HG02981 (cell line): Measurements from ENCODE around the gene BBLN.
"Not testable (repeated sequence)": the region's sequence is repeated elsewhere in the genome, so short reads cannot be mapped to it uniquely, and the experiment has no call there.

ENCODE experiments used
- ATAC-seq: cut with Tn5 transposase; IDR thresholded peaks from one replicate; pipeline ENCODE4 v1.9.1; 2021; ENCODE audit warnings: mild to moderate bottlenecking, moderate library complexity; ENCODE audit not compliant: unreplicated experiment

The BBLN gene

GRCh38 chr9:128159784-128160602 is at the start of gene BBLN:
TSS of gene BBLN (plus strand) at chr9:128160265. CDS start at chr9:128160408, 143 bp downstream.
- ATAC-seq, result peak; percentile 72

GRCh38 chr9:128111726-128112125 is 48.3 kb upstream of the BBLN start:
- not testable (repeated sequence) for ATAC-seq

GRCh38 chr9:128113526-128114325 is 46.3 kb upstream of the BBLN start:
- no peak for ATAC-seq

- ATAC-seq, result no peak
Measured at GRCh38 chr9:128114326-128115186, 45.5 kb upstream of the BBLN start.

- no peak for ATAC-seq
Measured at GRCh38 chr9:128115187-128116103, 44.6 kb upstream of the BBLN start.

- ATAC-seq, result no peak
Measured at GRCh38 chr9:128116104-128117083, 43.7 kb upstream of the BBLN start.

GRCh38 chr9:128117613-128118471 is 42.2 kb upstream of the BBLN start:
- ATAC-seq, result peak; percentile 59

- ATAC-seq, result no peak
Measured at GRCh38 chr9:128118472-128118857, 41.6 kb upstream of the BBLN start.

GRCh38 chr9:128118971-128119665 is 40.9 kb upstream of the BBLN start:
- ATAC-seq, result no peak

GRCh38 chr9:128120061-128120740 is 39.9 kb upstream of the BBLN start:
- no peak for ATAC-seq

GRCh38 chr9:128120741-128121465 is 39.2 kb upstream of the BBLN start:
- no peak for ATAC-seq

GRCh38 chr9:128121466-128121810 is 38.6 kb upstream of the BBLN start:
- no peak for ATAC-seq

- ATAC-seq, result no peak
Measured at GRCh38 chr9:128121924-128122808, 37.9 kb upstream of the BBLN start.

GRCh38 chr9:128122809-128123175 is 37.3 kb upstream of the BBLN start:
- no peak for ATAC-seq

GRCh38 chr9:128123451-128124080 is 36.5 kb upstream of the BBLN start:
- no peak for ATAC-seq
